HFFc6 (cell line): ENCODE measurements around the gene MCC. TPM values are rescaled to one million over a fixed set of nuclear protein-coding genes. Genes with fewer than 3 reads are reported as not detected.
"Not testable (repeated sequence)": the region's sequence is repeated elsewhere in the genome, so short reads cannot be mapped to it uniquely, and the experiment has no call there.

Experiments used
- DNase-seq: peaks from one replicate; pipeline ENCODE4 v3.0.0-alpha.2; 2018
- H3K27ac Mint-ChIP-seq: 2 replicates; pipeline ENCODE4 v1.8.0; 2020; ENCODE audit warnings: mild to moderate bottlenecking, mixed read lengths
- H3K27me3 Mint-ChIP-seq: 2 replicates; pipeline ENCODE4 v1.8.0; 2021; ENCODE audit warnings: mild to moderate bottlenecking, moderate library complexity, mixed read lengths; ENCODE audit not compliant: insufficient read depth
- H3K36me3 Mint-ChIP-seq: 2 replicates; pipeline ENCODE4 v1.8.0; 2021; ENCODE audit warnings: low read depth, mixed read lengths
- H3K4me1 Mint-ChIP-seq: 2 replicates; pipeline ENCODE4 v1.8.0; 2020; ENCODE audit warnings: low read depth, mixed read lengths
- H3K4me3 Mint-ChIP-seq: 2 replicates; pipeline ENCODE4 v1.8.0; 2020; ENCODE audit warnings: mild to moderate bottlenecking, moderate library complexity, mixed read lengths
- H3K9me3 Mint-ChIP-seq: 2 replicates; pipeline ENCODE4 v1.8.0; 2020; ENCODE audit warnings: mild to moderate bottlenecking, mixed read lengths
- CTCF ChIP-seq: fragments of 200-600 bp; sonication (generic); IDR thresholded peaks from 2 replicates; pipeline ENCODE4 v1.5.0; 2021; ENCODE audit warnings: antibody characterized with exemption, mild to moderate bottlenecking
- total RNA-seq, 6 experiments: library from RNA; stranded (reverse); fragmentation: NEBNext Ultra II Directional; extraction: Animal tissue kit (Norgen Biotek cat#: 25700); gene quantifications; 2 replicates in 1 of 6; 3 replicates in 5 of 6; pipeline ENCODE4 v1.2.3, GENCODE V29; 2021

Gene MCC
- total RNA-seq, 6 experiments from 2014 or later = 2.5 to 4.9 (median 3.0) TPM

- H3K9me3 Mint-ChIP-seq = no peaks in the 10 kb centered on the region
- H3K36me3 Mint-ChIP-seq = no peaks in the 10 kb centered on the region
- no peak for TF ChIP-seq CTCF
- DNase-seq = no peak
- H3K4me3 Mint-ChIP-seq = no peak overlapping the region
- peaks cover 3% of the 10 kb centered on the region; the same call in 1 of the 2 replicates for H3K27me3 Mint-ChIP-seq
- no peak overlapping the region for H3K27ac Mint-ChIP-seq
- H3K4me1 Mint-ChIP-seq = no peaks in the 10 kb centered on the region
Observed at GRCh38 chr5:113478691-113479090, 9.6 kb downstream of the MCC start.

GRCh38 chr5:113474100-113474728 lies 14.0 kb downstream of the MCC start:
- Mint-ChIP-seq H3K27me3 (peaks cover 5% of the 10 kb centered on the region), H3K4me3 (no peak overlapping the region), H3K4me1 (no peaks in the 10 kb centered on the region), H3K36me3 (no peaks in the 10 kb centered on the region), H3K9me3 (no peaks in the 10 kb centered on the region; the same call in 1 of the 2 replicates), H3K27ac (no peak overlapping the region)
- DNase-seq = no peak
- TF ChIP-seq CTCF = no peak

GRCh38 chr5:113463032-113463431 lies 25.2 kb downstream of the MCC start:
- H3K27me3 Mint-ChIP-seq = peaks cover 6% of the 10 kb centered on the region
- no peak overlapping the region for H3K27ac Mint-ChIP-seq
- H3K36me3 Mint-ChIP-seq = no peaks in the 10 kb centered on the region
- no peaks in the 10 kb centered on the region for H3K9me3 Mint-ChIP-seq
- TF ChIP-seq CTCF = no peak
- H3K4me1 Mint-ChIP-seq = no peaks in the 10 kb centered on the region
- H3K4me3 Mint-ChIP-seq = no peak overlapping the region
- DNase-seq = no peak

GRCh38 chr5:113457106-113457505 lies 31.1 kb downstream of the MCC start:
- not testable (repeated sequence) for H3K9me3 Mint-ChIP-seq, H3K27me3 Mint-ChIP-seq, H3K4me1 Mint-ChIP-seq, H3K36me3 Mint-ChIP-seq, DNase-seq, H3K27ac Mint-ChIP-seq, H3K4me3 Mint-ChIP-seq

- no peak overlapping the region for H3K4me3 Mint-ChIP-seq
- H3K36me3 Mint-ChIP-seq = no peaks in the 10 kb centered on the region
- H3K4me1 Mint-ChIP-seq = no peaks in the 10 kb centered on the region
- TF ChIP-seq CTCF = no peak
- DNase-seq = no peak
- H3K27ac Mint-ChIP-seq = no peak overlapping the region
- H3K9me3 Mint-ChIP-seq = no peaks in the 10 kb centered on the region
- H3K27me3 Mint-ChIP-seq = no peaks in the 10 kb centered on the region; the same call in none of the 2 replicates
Observed at GRCh38 chr5:113452941-113453340, 35.3 kb downstream of the MCC start.

- H3K4me1 Mint-ChIP-seq = no peaks in the 10 kb centered on the region
- H3K36me3 Mint-ChIP-seq = no peaks in the 10 kb centered on the region
- H3K27me3 Mint-ChIP-seq = no peaks in the 10 kb centered on the region; the same call in none of the 2 replicates
- DNase-seq = no peak
- H3K27ac Mint-ChIP-seq = no peak overlapping the region
- H3K9me3 Mint-ChIP-seq = no peaks in the 10 kb centered on the region
- no peak overlapping the region for H3K4me3 Mint-ChIP-seq
- no peak for TF ChIP-seq CTCF
Observed at GRCh38 chr5:113451797-113452196, 36.5 kb downstream of the MCC start.
